Measurements from ENCODE around the gene PIR. TPM values are rescaled to one million over a fixed set of nuclear protein-coding genes. Genes with fewer than 3 reads are reported as not detected.
A peak's percentile ranks its signal among the peaks of the same experiment; 100 is the strongest.

PIR gene
- total and polyA plus RNA-seq, 3 experiments from 2014 or later: 0.22 to 2.6 (median 1.9) TPM

DNA sequence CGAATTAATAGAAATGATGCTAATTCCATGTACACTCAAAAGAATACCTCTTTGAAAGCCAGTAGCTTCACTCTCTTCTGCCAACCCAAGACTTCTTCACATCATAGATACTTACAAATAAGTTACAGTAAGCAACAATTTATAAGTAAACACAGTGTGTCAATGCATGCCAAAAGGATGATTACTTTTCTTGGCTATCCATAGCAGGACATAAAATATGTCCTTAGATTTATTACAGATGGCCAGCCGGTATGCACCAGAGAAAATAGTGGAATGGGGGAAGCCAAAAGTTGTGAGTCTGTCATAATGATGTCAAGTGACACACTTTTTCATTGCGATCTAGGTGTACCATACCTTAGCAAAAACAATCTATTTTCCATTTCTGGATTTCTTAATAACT is 6.8 kb upstream of the PIR start:
- CTCF ChIA-PET: no interaction called here

DNA sequence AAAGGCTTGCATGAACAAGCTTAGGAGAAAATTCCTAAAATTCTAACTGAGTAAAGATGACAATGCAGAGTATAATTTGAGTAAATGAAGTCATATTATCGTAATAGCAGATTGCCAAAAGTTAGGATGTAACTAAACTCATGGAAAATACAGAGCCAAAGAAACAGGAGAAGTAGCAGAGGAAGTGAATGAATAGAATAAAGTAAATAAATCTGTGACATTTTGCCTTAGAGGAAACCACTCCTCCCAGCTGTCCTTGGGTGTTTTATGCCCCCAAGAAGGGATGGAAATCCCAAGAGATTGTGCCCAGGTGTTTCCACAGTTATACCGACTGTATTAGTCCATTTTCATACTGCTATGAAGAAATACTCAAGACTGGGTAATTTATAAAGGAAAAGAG is 5.6 kb upstream of the PIR start:
- H3K9me3 Mint-ChIP-seq: peaks cover 0 to 2% (median 0%) of the 10 kb centered on the region in 5 donors
- POLR2A ChIA-PET: no interaction called here
- Histone ChIP-seq H3K4me1 (ENCODE audit: insufficient read depth, low read length) (no peaks in the 10 kb centered on the region), H3K36me3 (ENCODE audit: insufficient read depth, low read length) (no peaks in the 10 kb centered on the region), H3K4me3 (ENCODE audit: low read length) (no peak overlapping the region), H3K27me3 (ENCODE audit: insufficient read depth, low read length, poor library complexity, severe bottlenecking) (no peaks in the 10 kb centered on the region), H3K9me3 (ENCODE audit: low read length) (no peaks in the 10 kb centered on the region), H3K27ac (ENCODE audit: low read depth, low read length) (no peak overlapping the region)
- no peak overlapping the region for H3K27ac Mint-ChIP-seq
- no peaks in the 10 kb centered on the region for H3K36me3 Mint-ChIP-seq
- no peak for DNase-seq
- no peak overlapping the region for H3K4me3 Mint-ChIP-seq
- peaks cover 0 to 4% (median 2%) of the 10 kb centered on the region in 3 donors for H3K4me1 Mint-ChIP-seq
- CTCF ChIA-PET: interaction anchor here (1.0 kb wide), 1 partner anchor 1197 kb away, joined by 3 read pairs; no protein-coding TSS in a partner anchor
- peaks cover 16 to 17% of the 10 kb centered on the region in 2 donors for H3K27me3 Mint-ChIP-seq

More for the DNA sequence above, 6.8 kb upstream of the PIR start:
- Mint-ChIP-seq H3K4me1 (peaks cover 0 to 4% (median 2%) of the 10 kb centered on the region in 3 donors), H3K27me3 (peaks cover 10 to 26% of the 10 kb centered on the region in 2 donors), H3K27ac (no peak overlapping the region), H3K4me3 (no peak overlapping the region), H3K9me3 (peaks cover 0 to 2% (median 0%) of the 10 kb centered on the region in 5 donors), H3K36me3 (no peaks in the 10 kb centered on the region)
- H3K36me3 ChIP-seq (ENCODE audit: insufficient read depth, low read length): no peaks in the 10 kb centered on the region
- no peaks in the 10 kb centered on the region for H3K9me3 ChIP-seq (ENCODE audit: low read length)
- DNase-seq: no peak
- H3K4me3 ChIP-seq (ENCODE audit: low read length): no peak overlapping the region
- no peaks in the 10 kb centered on the region for H3K27me3 ChIP-seq (ENCODE audit: insufficient read depth, low read length, poor library complexity, severe bottlenecking)
- POLR2A ChIA-PET: no interaction called here
- H3K4me1 ChIP-seq (ENCODE audit: insufficient read depth, low read length): no peaks in the 10 kb centered on the region
- no peak overlapping the region for H3K27ac ChIP-seq (ENCODE audit: low read depth, low read length)

DNA sequence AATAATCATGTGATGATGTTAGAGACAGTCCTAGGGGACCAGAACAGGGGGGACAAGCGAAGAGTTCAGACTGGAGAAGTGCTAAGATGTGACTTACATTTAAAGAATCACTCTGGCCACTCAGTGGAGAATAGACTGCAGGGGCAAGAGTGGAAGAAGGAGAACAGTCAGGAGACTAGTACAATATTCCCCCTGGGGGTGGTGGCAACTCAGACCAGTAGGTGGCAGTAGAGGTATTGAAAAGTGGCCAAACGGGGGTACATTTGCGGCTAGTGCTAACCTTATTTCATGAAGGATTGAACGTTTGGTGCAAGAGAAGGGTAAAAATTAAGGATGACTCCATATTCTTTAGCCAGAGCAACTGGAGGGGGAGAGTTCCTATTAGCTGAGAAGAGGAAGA is 4.7 kb upstream of the PIR start:
- no peak overlapping the region for H3K4me3 ChIP-seq (ENCODE audit: low read length)
- Mint-ChIP-seq H3K4me3 (no peak overlapping the region), H3K27me3 (peaks cover 16 to 23% of the 10 kb centered on the region in 2 donors), H3K27ac (peak overlapping the region in 1 of 8 donors; percentile 29), H3K4me1 (peaks cover 2 to 10% (median 4%) of the 10 kb centered on the region in 3 donors), H3K36me3 (no peaks in the 10 kb centered on the region), H3K9me3 (peaks cover 0 to 2% (median 0%) of the 10 kb centered on the region in 5 donors)
- H3K9me3 ChIP-seq (ENCODE audit: low read length): no peaks in the 10 kb centered on the region
- CTCF ChIA-PET: no interaction called here
- no peaks in the 10 kb centered on the region for H3K27me3 ChIP-seq (ENCODE audit: insufficient read depth, low read length, poor library complexity, severe bottlenecking)
- H3K36me3 ChIP-seq (ENCODE audit: insufficient read depth, low read length): no peaks in the 10 kb centered on the region
- no peak overlapping the region for H3K27ac ChIP-seq (ENCODE audit: low read depth, low read length)
- DNase-seq: peak; percentile 9 to 57 (median 32)
- no peaks in the 10 kb centered on the region for H3K4me1 ChIP-seq (ENCODE audit: insufficient read depth, low read length)
- POLR2A ChIA-PET: no interaction called here

DNA sequence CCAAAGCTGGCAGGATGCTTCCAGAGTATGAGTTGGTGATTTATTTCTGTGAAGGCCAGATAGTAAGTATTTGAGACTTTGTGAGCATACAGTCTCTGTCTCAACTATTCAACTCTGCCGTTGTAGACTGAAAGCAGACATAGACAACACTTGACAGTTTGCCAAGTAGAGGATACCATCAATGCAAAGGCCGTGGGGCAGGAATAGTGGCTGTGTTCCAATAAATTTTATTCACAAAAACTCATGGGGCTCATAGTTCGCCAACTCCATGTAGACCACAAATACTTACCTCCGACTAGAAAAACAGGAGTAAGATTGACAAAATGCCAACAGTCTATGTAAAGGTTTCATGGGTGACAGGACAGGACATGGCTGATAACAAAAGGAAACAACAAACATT is 3.7 kb upstream of the PIR start:
- Histone ChIP-seq H3K4me1 (ENCODE audit: insufficient read depth, low read length) (no peaks in the 10 kb centered on the region), H3K36me3 (ENCODE audit: insufficient read depth, low read length) (no peaks in the 10 kb centered on the region), H3K27ac (ENCODE audit: low read depth, low read length) (no peak overlapping the region), H3K4me3 (ENCODE audit: low read length) (no peak overlapping the region), H3K9me3 (ENCODE audit: low read length) (no peaks in the 10 kb centered on the region), H3K27me3 (ENCODE audit: insufficient read depth, low read length, poor library complexity, severe bottlenecking) (no peaks in the 10 kb centered on the region)
- POLR2A ChIA-PET: no interaction called here
- CTCF ChIA-PET: no interaction called here
- Mint-ChIP-seq H3K27ac (no peak overlapping the region), H3K4me3 (no peak overlapping the region), H3K4me1 (peaks cover 2 to 13% (median 4%) of the 10 kb centered on the region in 3 donors), H3K9me3 (peaks cover 0 to 2% (median 0%) of the 10 kb centered on the region in 5 donors), H3K36me3 (no peaks in the 10 kb centered on the region), H3K27me3 (peaks cover 8 to 17% of the 10 kb centered on the region in 2 donors)
- no peak for DNase-seq

DNA sequence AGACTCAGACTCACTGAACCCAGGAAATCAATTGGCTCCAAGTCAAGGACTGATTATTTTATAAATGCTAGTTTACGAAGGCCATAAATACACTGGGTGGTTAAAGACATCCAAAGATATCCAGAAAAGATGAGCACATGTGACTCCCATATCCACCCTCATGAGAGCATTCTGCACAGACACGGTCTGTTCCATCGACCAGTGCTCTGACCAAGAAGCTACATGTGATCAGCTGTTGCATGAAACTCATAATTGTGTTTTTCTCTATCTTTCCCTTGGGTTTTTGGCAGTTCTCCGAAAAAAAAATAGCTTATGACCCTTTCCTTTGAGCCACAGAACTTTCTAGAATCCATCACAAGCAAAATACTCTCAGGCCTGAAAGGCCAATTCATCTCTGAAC is 2.7 kb upstream of the PIR start:
- ChIA-PET POLR2A (no interaction called here), CTCF (no interaction called here)
- no peak overlapping the region for H3K4me3 ChIP-seq (ENCODE audit: low read length)
- peaks cover 4 to 17% of the 10 kb centered on the region in 2 donors for H3K27me3 Mint-ChIP-seq
- H3K4me1 ChIP-seq (ENCODE audit: insufficient read depth, low read length): no peaks in the 10 kb centered on the region
- no peak overlapping the region for H3K4me3 Mint-ChIP-seq
- no peaks in the 10 kb centered on the region for H3K27me3 ChIP-seq (ENCODE audit: insufficient read depth, low read length, poor library complexity, severe bottlenecking)
- no peak overlapping the region for H3K27ac ChIP-seq (ENCODE audit: low read depth, low read length)
- no peak for DNase-seq
- H3K4me1 Mint-ChIP-seq: peaks cover 2 to 13% (median 4%) of the 10 kb centered on the region in 3 donors
- no peak overlapping the region for H3K27ac Mint-ChIP-seq
- no peaks in the 10 kb centered on the region for H3K36me3 ChIP-seq (ENCODE audit: insufficient read depth, low read length)
- no peaks in the 10 kb centered on the region for H3K36me3 Mint-ChIP-seq
- H3K9me3 Mint-ChIP-seq: peaks cover 0 to 2% (median 0%) of the 10 kb centered on the region in 5 donors
- no peaks in the 10 kb centered on the region for H3K9me3 ChIP-seq (ENCODE audit: low read length)

DNA sequence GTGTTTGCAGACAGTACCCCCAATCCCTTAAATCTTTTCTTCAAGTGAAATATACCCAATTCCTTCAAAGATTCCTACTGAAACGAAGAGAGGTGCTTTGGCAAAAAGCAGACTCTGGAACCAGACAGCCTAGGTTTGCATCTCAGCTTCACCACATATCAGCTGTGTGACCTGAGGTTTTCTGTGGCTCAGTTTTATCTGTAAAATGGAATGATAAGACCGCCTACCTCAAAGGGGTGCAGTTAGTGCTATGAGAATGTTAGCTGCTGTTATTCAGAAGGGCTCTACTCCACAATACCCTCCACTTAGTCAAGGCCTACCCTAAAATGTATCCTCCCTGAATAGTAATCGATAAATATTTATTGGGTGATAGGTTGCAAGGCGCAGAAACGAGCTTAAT is 664 bp downstream of the PIR start:
- no peaks in the 10 kb centered on the region for H3K9me3 Mint-ChIP-seq
- peaks cover 0 to 23% of the 10 kb centered on the region in 2 donors for H3K27me3 Mint-ChIP-seq
- no peak overlapping the region for H3K4me3 ChIP-seq (ENCODE audit: low read length)
- no peaks in the 10 kb centered on the region for H3K9me3 ChIP-seq (ENCODE audit: low read length)
- H3K27me3 ChIP-seq (ENCODE audit: insufficient read depth, low read length, poor library complexity, severe bottlenecking): no peaks in the 10 kb centered on the region
- no peaks in the 10 kb centered on the region for H3K4me1 ChIP-seq (ENCODE audit: insufficient read depth, low read length)
- no peak for DNase-seq
- H3K4me1 Mint-ChIP-seq: peaks cover 0 to 9% (median 4%) of the 10 kb centered on the region in 3 donors
- peak overlapping the region in 3 of 7 donors; percentile 70 to 83 (median 81) for H3K4me3 Mint-ChIP-seq
- H3K36me3 Mint-ChIP-seq: no peaks in the 10 kb centered on the region
- H3K27ac Mint-ChIP-seq: no peak overlapping the region
- ChIA-PET CTCF (no interaction called here), POLR2A (no interaction called here)
- no peak overlapping the region for H3K27ac ChIP-seq (ENCODE audit: low read depth, low read length)
- H3K36me3 ChIP-seq (ENCODE audit: insufficient read depth, low read length): no peaks in the 10 kb centered on the region

DNA sequence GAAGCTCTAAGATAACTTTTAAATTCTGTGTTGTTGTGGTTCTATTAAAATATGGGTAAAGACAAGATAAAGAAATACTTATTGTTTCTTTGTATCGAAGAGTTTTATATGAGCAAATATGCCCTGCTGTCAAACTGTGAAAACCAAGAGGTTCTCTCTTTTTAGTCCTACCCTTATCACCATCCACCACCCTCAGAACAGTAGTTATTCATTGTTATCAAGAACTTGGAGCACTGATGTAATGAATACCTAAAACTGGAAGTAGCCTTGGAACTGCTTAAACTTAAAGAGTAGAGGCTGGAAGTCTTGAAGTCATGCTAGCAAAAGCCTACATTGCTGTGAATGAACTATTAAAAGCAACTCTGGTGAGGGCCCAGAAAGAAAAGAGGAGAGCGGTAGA is 9.2 kb downstream of the PIR start:
- DNase-seq: no peak
- H3K36me3 ChIP-seq (ENCODE audit: insufficient read depth, low read length): no peaks in the 10 kb centered on the region
- Mint-ChIP-seq H3K27me3 (peaks cover 0 to 6% of the 10 kb centered on the region in 2 donors), H3K27ac (no peak overlapping the region), H3K4me3 (no peak overlapping the region), H3K4me1 (no peaks in the 10 kb centered on the region), H3K36me3 (no peaks in the 10 kb centered on the region), H3K9me3 (no peaks in the 10 kb centered on the region)
- POLR2A ChIA-PET: no interaction called here
- no peaks in the 10 kb centered on the region for H3K4me1 ChIP-seq (ENCODE audit: insufficient read depth, low read length)
- no peaks in the 10 kb centered on the region for H3K9me3 ChIP-seq (ENCODE audit: low read length)
- no peak overlapping the region for H3K27ac ChIP-seq (ENCODE audit: low read depth, low read length)
- no peak overlapping the region for H3K4me3 ChIP-seq (ENCODE audit: low read length)
- CTCF ChIA-PET: no interaction called here
- H3K27me3 ChIP-seq (ENCODE audit: insufficient read depth, low read length, poor library complexity, severe bottlenecking): no peaks in the 10 kb centered on the region

DNA sequence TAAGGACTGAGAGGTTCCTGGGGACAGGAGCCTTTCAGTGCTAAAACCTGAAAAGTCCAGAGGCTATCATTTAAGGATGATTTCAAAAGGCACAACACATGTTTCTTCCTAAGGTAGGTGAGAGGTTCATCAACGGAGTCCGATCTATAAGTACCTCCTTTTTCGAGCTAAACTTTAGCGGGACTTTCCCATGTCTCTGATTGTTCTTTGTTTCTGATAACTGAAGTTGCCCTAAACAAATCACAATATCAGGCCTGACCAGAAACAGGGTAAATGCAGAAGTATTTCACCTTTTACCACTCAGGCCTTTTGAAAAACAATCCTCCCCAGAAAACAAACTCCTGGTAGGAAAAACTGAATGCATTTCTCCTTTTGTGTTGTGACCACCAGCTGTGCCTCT is 17.6 kb downstream of the PIR start:
- Histone ChIP-seq H3K27ac (ENCODE audit: low read depth, low read length) (no peak overlapping the region), H3K4me1 (ENCODE audit: insufficient read depth, low read length) (no peaks in the 10 kb centered on the region), H3K27me3 (ENCODE audit: insufficient read depth, low read length, poor library complexity, severe bottlenecking) (no peaks in the 10 kb centered on the region), H3K36me3 (ENCODE audit: insufficient read depth, low read length) (no peaks in the 10 kb centered on the region), H3K9me3 (ENCODE audit: low read length) (no peaks in the 10 kb centered on the region), H3K4me3 (ENCODE audit: low read length) (no peak overlapping the region)
- DNase-seq: no peak
- CTCF ChIA-PET: no interaction called here
- POLR2A ChIA-PET: no interaction called here
- Mint-ChIP-seq H3K4me1 (peaks cover 0 to 5% (median 2%) of the 10 kb centered on the region in 3 donors), H3K27ac (no peak overlapping the region), H3K36me3 (no peaks in the 10 kb centered on the region), H3K27me3 (peaks cover 6 to 7% of the 10 kb centered on the region in 2 donors), H3K9me3 (no peaks in the 10 kb centered on the region), H3K4me3 (no peak overlapping the region)

DNA sequence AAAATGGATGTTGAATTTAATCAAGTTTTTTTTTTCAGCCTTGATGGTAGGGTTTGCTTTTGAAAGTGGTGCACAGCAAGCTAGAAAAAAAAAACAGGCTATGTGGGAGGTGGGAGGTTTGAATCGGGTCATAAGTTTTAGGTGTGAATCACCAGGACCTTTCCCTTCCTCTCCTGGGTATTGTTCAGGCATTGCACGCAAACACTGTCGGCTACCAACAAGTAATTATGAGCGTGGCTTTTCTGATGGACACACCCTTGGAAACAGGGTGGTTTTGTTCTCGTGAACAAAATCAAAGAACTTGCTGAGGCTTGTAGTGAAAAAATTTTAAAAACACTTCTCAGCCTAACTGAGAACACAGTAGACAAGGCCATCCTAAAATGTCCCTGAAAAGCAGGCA is 18.1 kb downstream of the PIR start:
- no peak overlapping the region for H3K4me3 Mint-ChIP-seq
- CTCF ChIA-PET: no interaction called here

More for the DNA sequence above, 18.1 kb downstream of the PIR start:
- POLR2A ChIA-PET: no interaction called here
- Histone ChIP-seq H3K4me1 (ENCODE audit: insufficient read depth, low read length) (no peaks in the 10 kb centered on the region), H3K4me3 (ENCODE audit: low read length) (no peak overlapping the region), H3K27me3 (ENCODE audit: insufficient read depth, low read length, poor library complexity, severe bottlenecking) (no peaks in the 10 kb centered on the region), H3K9me3 (ENCODE audit: low read length) (no peaks in the 10 kb centered on the region), H3K27ac (ENCODE audit: low read depth, low read length) (no peak overlapping the region), H3K36me3 (ENCODE audit: insufficient read depth, low read length) (no peaks in the 10 kb centered on the region)
- Mint-ChIP-seq H3K27ac (no peak overlapping the region), H3K9me3 (no peaks in the 10 kb centered on the region), H3K36me3 (no peaks in the 10 kb centered on the region), H3K27me3 (peaks cover 6% of the 10 kb centered on the region in 2 donors), H3K4me1 (peaks cover 0 to 5% (median 2%) of the 10 kb centered on the region in 3 donors)
- DNase-seq: no peak

Measured in CD8-positive, alpha-beta memory T cell (primary cell).